GM19099 (cell line): ENCODE measurements around the gene CACNA1F.
A peak's percentile ranks its signal among the peaks of the same experiment; 100 is the strongest.

Source experiments
- POLR2A ChIP-seq: IDR thresholded peaks from 3 replicates; pipeline ENCODE4 v1.6.1; 2011; ENCODE audit warnings: low read depth; ENCODE audit not compliant: insufficient read length; ENCODE audit errors: extremely low read depth

Gene CACNA1F

DNA sequence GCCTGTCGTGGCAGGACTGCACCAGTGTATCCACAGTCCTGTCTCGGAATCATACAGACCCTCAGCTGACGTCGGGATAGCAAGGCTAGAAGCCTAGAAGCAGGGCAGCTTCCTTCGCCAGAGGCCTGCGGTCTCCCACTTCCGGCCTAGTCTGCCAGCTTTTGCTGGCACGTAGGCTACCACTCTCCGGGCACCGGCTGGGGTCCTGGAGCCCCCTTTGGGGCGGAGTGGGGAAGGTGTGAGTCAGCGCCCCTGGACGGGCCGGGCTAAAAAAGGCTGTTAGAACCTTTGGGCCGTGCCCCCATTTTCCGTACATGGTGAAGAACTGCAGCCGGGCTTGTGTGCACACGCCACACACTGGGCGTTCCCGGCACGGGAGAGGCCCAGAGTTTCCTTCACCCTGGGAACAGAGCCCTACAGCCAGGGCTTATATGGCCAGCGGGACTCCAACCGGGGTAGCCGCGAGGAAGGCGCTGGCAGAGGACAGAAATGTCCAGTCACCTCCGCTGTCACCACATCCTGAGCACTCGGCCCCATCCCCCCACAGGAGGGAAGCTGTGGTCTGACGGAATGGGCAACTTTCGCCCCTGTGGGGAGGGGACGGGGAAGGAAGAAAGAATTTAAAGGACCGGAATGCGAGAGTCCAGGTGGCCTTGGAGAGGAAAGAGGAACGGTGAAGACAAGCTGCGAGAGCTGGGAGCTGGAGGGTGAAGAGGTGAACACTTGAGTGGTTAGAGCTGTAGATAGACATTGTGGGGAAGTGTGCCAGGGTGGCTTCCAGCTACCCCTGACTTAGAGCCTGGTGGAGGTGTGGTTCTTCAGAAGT lies 66.0 kb downstream of the CACNA1F start:
- TF ChIP-seq POLR2A, result no peak

DNA sequence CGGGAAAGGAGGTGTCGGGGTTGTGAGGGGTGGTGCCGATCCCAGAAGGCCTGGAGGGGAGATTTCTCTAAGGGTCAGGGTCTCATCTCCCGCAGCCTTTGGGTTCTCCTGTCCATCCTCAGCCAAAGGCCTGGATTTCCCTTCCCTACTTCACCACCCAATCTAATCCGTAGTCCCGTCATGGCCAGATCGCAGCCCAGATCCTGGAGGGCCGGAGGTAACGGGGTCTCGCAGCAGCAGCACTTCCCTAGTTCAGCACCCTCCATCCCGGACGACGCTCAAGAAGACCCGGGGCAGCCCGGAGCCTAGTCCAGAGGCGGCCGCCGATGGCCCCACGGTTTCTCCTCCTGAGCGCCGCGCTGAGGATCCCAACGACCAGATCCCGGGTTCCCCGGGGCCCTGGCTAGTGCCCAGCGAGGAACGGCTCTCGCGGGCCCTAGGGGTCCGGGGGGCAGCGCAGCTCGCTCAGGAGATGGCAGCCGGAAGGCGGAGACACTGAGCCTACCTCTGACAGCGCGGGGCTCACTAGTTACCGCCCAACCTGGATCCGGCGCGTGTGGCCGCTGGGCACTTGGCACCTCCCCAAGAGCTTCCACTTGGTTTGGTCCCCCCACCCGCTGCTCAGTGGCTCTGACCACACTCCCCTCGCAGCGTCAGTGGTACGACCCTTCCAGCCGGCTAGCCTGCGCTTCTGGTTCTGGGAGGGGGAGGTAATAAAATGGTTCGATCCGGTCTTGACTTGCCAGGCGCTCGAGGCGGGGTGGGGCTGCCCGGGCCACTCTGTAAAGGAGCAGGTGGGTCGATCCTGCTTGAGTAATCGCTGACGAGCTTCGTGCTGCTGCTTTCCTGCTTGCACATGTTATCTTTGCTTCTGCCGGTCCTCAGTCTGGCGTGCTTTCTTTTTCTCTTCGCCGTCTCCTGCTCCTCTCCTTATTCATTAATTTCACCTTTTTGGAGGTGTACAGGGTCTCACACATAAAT lies 66.9 kb downstream of the CACNA1F start:
- peak; percentile 42 for TF ChIP-seq POLR2A

DNA sequence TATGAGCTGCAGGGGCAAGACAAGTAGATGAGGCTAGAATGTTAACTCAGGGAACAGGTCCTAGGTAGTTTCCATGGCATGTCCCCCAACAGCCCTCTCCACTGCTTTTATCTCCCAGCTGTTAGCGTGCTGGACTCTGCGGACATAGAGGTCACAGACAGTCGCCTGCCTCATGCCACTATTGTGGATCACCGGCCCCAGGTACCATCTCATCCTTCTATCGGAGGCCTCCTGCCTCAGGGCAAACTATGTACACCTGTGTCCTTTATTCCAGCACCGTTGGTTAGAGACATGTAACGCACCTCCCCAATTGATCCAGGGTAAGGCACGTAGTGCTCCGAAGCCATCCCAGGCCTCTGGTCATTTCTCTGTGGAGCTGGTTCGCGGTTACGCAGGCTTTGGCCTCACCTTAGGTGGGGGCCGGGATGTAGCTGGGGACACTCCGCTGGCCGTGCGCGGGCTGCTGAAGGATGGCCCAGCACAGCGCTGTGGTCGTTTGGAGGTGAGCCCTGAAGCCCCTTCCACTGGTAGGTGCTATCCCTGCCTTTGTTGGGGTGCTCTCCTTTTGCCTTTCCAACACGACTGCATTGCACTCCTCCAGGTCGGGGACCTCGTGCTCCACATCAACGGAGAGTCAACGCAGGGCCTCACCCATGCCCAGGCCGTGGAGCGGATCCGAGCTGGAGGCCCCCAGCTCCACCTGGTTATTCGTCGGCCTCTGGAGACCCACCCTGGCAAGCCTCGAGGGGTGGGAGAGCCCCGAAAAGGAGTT lies 68.4 kb downstream of the CACNA1F start:
- TF ChIP-seq POLR2A, result no peak

DNA sequence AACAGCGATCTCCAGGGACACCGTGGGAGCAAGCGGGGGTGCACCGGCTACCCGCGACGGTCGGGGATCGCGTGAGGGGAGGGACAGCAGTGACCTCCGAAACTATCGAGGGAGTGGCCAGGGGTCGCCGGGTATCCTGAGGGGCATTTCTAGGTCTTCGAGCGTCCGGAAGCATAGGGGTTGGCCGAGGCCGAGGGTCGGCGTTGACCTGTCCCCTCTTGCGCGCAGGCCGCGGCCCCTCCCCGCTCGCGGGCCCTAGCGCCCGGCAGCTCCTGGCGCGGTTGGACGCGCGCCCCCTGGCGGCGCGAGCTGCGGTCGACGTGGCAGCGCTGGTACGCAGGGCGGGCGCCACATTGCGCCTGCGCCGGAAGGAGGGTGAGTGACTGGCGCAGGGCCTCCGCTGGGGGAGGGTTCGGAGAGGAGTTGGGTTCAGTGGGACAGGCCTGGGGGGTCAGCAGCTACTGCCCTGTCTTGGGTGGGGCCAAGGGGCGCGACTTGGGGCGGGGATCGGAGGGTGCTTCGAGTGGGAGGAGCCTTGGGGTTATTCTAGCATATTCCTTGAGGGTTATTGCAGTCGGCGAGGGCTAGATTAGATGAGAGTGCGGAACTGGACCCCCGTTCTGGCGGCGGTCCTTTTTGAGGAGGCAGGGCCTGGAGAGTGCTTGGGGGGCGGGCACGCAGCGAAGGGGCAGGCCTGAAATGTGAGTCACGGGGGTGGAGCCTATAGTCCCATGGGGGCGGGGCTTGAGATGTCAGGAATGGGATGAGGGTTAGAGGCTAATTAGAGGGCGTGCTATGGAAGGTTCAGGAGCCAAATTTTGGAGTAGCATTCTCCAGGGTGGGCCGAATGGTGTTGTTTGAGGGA lies 69.4 kb downstream of the CACNA1F start:
- peak; percentile 53 for TF ChIP-seq POLR2A

DNA sequence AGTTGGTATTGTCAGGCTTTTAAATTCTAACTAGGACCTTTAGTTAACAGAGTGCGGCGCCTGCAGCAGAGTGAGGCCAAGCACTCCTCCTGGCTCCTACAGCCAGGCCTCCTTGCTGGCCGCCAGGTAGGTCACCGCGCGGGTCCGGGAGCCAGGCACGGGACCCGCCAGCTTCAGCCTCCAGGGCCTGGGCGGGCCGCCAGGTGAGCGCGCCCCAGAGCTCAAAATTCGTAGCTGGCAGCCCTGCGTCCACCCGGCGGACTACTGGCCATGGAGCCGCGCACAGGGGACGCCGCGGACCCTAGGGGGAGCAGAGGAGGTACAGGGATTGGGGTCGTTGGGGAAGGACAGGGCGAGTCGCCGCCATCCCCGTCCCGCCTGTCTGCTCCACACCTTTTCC lies 70.5 kb downstream of the CACNA1F start, which contains the start of gene MAGIX:
Gene MAGIX, plus strand, starts transcription at position 139 of the 400 bp plus-strand sequence. Its CDS starts 132 bp downstream, at position 271.
- no peak for TF ChIP-seq POLR2A

DNA sequence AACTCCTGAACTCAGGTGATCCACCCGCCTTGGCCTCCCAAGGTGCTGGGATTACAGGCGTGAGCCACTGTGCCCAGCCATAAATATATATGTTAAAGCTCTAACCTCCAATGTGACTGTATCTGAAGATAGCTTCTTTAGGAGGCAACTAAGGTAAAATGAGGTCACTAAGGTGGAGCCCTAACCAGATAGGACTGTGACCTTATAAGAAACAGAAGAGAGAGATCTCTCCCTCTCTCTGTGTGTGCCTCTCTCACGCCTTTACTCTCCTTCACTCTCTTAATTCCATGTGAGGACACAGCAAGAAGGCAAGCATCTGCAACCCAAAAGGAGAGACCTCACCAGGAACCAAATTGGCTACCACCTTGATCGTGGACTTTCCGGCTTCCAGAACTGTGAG lies 71.5 kb downstream of the CACNA1F start:
- TF ChIP-seq POLR2A, result no peak

DNA sequence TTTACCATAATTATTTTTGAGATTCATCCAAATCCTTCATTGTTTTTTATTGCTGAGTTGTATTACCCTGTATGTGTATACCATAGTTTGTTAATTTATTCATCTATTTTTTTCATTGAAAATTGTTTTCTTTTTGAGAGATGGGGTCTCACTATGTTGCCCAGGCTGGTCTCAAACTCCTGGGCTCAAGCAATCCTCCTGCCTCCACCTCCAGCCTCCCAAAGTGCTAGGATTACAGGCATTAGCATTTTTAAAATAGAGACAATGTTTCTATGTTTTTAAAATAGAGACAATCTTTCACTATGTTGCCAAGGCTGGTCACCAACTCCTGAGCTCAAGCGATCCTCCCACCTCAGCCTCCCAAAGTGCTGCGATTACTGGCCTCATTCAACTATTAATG lies 72.2 kb downstream of the CACNA1F start:
- no peak for TF ChIP-seq POLR2A

DNA sequence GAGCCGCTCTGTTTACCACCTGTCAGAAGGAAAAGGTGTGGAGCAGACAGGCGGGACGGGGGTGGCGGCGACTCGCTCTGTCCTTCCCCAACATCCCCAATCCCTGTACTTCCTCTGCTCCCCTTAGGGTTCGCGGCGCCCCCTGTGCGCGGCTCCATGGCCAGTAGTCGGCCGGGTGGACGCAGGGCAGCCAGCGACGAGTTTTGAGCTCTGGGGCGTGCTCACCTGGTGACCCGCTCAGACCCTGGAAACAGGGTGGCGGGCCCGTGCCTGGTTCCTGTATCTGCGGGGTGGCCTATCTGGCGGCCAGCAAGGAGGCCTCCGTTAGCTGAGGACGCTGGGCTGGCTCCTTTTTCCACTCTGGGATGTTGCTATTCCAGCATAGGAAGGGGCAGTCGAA lies 75.9 kb downstream of the CACNA1F start:
- no peak for TF ChIP-seq POLR2A

DNA sequence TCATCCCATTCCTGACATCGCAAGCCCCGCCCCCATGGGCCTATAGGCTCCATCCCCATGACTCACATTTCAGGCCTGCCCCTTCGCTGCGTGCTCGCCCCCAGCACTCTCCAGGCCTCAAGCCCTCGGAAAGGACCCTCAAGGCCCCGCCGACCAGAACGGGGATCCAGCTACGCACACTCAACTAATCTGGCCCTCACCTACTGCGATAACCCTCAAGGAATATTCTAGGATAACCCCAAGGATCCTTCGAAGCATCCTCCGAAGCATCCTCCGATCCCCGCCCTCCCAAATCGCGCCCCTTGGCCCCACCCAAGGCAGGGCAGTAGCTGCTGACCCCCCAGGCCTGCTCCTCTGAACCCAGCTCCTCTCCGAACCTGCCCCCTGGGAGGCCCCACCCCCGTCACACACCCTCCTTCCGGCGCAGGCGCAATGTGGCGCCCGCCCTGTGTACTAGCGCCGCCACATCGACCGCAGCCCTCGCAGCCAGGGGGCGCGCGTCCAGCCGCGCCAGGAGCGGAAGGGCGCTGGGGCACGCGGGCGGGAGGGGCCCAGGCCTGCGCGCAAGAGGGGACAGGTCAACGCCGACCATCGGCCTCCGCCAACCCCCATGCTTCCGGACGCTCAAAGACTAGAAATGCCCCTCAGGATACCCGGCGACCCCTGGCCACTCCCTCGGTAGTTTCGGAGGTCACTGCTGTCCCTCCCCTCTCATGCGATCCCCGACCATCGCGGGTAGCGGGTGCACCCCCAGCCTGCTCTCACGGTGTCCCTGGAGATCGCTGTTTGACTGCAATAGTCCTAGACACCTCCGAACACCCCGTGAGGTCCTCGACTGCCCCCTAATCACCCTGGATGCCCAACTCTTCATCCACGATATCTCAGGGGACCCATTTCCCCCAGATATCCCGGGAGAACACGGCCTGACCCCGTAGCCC lies 77.0 kb downstream of the CACNA1F start:
- no peak for TF ChIP-seq POLR2A

DNA sequence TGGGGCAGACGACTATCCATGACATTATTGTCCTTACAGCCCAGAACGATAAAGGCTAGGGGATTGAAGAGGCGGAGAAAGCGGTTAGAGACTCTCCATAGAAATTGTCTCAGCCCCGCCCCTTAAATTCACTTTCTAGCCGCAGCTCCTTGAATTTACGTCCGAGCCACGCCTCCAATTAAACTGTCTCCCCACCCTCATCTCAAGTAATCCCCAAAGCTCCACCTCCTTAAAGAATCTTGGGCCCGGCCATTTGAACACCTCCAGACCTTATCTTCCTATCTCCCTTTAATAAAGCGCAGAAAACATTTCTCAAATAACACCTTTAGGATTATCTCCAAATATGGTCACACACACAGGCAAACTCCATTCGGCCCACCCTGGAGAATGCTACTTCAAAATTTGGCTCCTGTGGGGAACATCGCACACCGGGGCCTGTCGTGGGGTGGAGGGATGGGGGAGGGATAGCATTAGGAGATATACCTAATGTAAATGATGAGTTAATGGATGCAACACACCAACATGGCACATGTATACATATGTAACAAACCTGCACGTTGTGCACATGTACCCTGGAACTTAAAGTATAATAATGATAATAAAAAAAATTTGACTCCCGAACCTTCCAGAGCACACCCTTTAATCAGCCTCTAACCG lies 77.8 kb downstream of the CACNA1F start:
- no peak for TF ChIP-seq POLR2A
